Astrocyte of the cerebellum (primary cell): ENCODE measurements around the gene SLC6A13.
"Not testable (repeated sequence)": the region's sequence is repeated elsewhere in the genome, so short reads cannot be mapped to it uniquely, and the experiment has no call there.

Source experiments
- DNase-seq: peaks from one replicate; pipeline ENCODE4 v3.0.0-alpha.2; 2011; ENCODE audit warnings: low read depth
- H3K4me3 ChIP-seq: 2 replicates; pipeline ENCODE4 v1.5.1; 2011; ENCODE audit warnings: mild to moderate bottlenecking, low read depth, low read length, moderate library complexity
- CTCF ChIP-seq: IDR thresholded peaks from 2 replicates; pipeline ENCODE4 v1.5.1; 2012; ENCODE audit warnings: low read length, low read depth, moderate library complexity, mild to moderate bottlenecking; ENCODE audit errors: missing control alignments
- in situ Hi-C: cut with HindIII; loops from 2 replicates; pipeline ENCODE4 v1.10.0; 2017; ENCODE audit warnings: low sequenced_read_pairs

Gene SLC6A13

GRCh38 chr12:262817-263216 is at the start of gene SLC6A13:
Gene SLC6A13 (minus strand): TSS chr12:262836. CDS start chr12:260052, 2,784 bp downstream.
- no peak for DNase-seq
- no peak within 1 kb of the TSS for H3K4me3 ChIP-seq
- in situ Hi-C loops: no loop called here
- no peak for TF ChIP-seq CTCF

GRCh38 chr12:308511-308910 is 45.9 kb upstream of the SLC6A13 start:
- DNase-seq: no peak
- TF ChIP-seq CTCF: no peak
- H3K4me3 ChIP-seq: no peak overlapping the region
- in situ Hi-C loops: no loop called here

- no peak for DNase-seq
- no peak overlapping the region for H3K4me3 ChIP-seq
- in situ Hi-C loops: no loop called here
- no peak for TF ChIP-seq CTCF
Observed at GRCh38 chr12:307406-307805, 44.8 kb upstream of the SLC6A13 start.

GRCh38 chr12:304805-305204 is 42.2 kb upstream of the SLC6A13 start:
- DNase-seq: peak; percentile 45
- no peak overlapping the region for H3K4me3 ChIP-seq
- in situ Hi-C loops: no loop called here
- TF ChIP-seq CTCF: no peak

GRCh38 chr12:302766-303165 is 40.1 kb upstream of the SLC6A13 start:
- H3K4me3 ChIP-seq, in situ Hi-C loops, DNase-seq: not testable (repeated sequence)

- H3K4me3 ChIP-seq, DNase-seq, in situ Hi-C loops: not testable (repeated sequence)
Observed at GRCh38 chr12:300166-300565, 37.5 kb upstream of the SLC6A13 start.

- H3K4me3 ChIP-seq, DNase-seq, in situ Hi-C loops: not testable (repeated sequence)
Observed at GRCh38 chr12:299511-299910, 36.9 kb upstream of the SLC6A13 start.

GRCh38 chr12:298059-298458 is 35.4 kb upstream of the SLC6A13 start:
- H3K4me3 ChIP-seq, DNase-seq, in situ Hi-C loops: not testable (repeated sequence)

GRCh38 chr12:295132-295531 is 32.5 kb upstream of the SLC6A13 start:
- H3K4me3 ChIP-seq: no peak overlapping the region
- no peak for TF ChIP-seq CTCF
- no peak for DNase-seq
- in situ Hi-C loops: no loop called here
